A673 (cell line): ENCODE data around the gene MCM3AP.

Experiments used
- EZH2 ChIP-seq: fragments of 200-600 bp; sonication (generic); IDR thresholded peaks from 2 replicates; pipeline ENCODE4 v1.6.1; 2017; ENCODE audit warnings: borderline replicate concordance, low read depth, mild to moderate bottlenecking, mixed read lengths, antibody characterized with exemption, low read length; ENCODE audit not compliant: poor library complexity, severe bottlenecking
- TF ChIP-seq, protein P1 (sequence below): fragments of 300-800, 200-600 bp; sonication (generic); conservative IDR thresholded peaks from 2 replicates; pipeline ENCODE4 v1.5.1; 2017; ENCODE audit warnings: low read depth, mild to moderate bottlenecking, antibody characterized with exemption, low read length, moderate library complexity, mixed read lengths

DNA sequence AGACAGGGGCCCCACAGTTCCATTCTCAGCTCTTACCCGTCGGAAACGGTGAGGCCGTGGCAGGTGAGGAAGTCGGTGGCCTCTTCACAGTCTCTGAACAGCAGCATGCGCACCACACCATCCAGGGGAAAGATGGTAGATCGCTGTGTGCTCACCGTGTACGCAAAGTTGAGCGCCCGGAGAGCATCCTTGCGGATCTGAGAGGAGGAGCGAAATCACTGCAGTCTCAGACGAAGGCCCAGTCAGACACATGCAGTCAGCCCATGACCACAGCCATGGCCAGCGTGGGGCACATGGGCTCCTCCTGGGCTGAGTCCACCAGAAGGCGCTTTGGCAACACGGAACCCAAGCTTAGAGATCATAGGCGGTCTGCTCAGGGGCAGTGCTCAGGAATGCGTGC, 18.5 kb downstream of the MCM3AP start:
- TF ChIP-seq, protein P1, sequence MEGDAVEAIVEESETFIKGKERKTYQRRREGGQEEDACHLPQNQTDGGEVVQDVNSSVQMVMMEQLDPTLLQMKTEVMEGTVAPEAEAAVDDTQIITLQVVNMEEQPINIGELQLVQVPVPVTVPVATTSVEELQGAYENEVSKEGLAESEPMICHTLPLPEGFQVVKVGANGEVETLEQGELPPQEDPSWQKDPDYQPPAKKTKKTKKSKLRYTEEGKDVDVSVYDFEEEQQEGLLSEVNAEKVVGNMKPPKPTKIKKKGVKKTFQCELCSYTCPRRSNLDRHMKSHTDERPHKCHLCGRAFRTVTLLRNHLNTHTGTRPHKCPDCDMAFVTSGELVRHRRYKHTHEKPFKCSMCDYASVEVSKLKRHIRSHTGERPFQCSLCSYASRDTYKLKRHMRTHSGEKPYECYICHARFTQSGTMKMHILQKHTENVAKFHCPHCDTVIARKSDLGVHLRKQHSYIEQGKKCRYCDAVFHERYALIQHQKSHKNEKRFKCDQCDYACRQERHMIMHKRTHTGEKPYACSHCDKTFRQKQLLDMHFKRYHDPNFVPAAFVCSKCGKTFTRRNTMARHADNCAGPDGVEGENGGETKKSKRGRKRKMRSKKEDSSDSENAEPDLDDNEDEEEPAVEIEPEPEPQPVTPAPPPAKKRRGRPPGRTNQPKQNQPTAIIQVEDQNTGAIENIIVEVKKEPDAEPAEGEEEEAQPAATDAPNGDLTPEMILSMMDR = no peak
- no peak for TF ChIP-seq EZH2
